NCI-H510A treated with DMSO at 0.1 percent for 48 hours (cell line): ENCODE data around the gene ZBTB16.
A peak's percentile ranks its signal among the peaks of the same experiment; 100 is the strongest.

Source experiments
- DNase-seq: peaks from one replicate; lab custom pipeline; 2025; lab: John Stamatoyannopoulos, UW

Gene ZBTB16

GRCh38 chr11:114154271-114155047 lies 94.9 kb downstream of the ZBTB16 start:
- DNase-seq: no peak

- no peak for DNase-seq
Measured at GRCh38 chr11:114155116-114155515, 95.6 kb downstream of the ZBTB16 start.

DNA sequence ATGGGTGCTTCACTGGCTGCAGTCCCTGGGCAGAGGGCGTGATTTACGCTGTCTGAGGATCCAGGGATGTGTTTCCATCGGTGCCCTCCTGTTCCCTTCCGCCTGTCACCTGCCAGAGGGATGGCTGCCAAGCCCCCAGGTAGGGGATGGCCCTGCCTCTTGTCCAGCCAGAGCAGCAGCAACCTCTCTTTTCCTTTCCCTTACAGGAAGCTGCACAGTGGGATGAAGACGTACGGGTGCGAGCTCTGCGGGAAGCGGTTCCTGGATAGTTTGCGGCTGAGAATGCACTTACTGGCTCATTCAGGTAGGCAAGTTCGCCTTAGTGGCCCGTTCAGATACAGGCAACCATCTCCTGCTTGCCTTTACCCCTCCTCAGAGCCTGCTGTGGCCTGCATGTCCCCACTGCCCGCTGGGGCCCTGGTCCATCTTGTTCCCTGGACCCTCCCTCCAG lies 96.6 kb downstream of the ZBTB16 start:
- no peak for DNase-seq

- no peak for DNase-seq
Measured at GRCh38 chr11:114156782-114157181, 97.3 kb downstream of the ZBTB16 start.

DNA sequence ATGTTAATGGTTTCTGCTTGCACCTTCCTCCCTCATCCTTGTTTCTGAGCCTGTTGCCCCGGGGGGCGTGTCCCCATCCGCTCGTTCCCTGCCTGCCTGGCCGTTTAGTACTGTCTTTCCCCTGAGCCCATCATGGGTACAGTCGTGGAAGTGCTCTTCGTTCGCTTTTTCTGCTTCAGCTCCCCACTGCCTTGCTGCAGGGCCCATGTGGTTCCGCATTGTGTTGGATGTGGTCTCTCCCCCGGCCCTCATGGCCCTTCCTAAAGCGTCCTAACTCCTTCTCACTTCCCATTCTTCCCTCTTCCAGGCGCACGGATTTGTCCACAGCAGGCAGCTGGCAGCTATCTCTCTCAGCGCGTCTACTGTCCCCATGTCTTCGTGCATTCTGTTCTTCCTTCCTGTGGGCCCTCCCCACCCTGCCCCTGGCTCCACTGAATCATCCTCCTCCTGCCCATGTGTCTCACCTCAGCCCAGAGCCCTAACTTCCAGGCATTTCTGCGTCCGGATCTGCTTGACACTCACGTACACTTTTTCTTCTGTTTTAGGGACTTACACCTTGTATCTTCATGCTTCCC lies 98.1 kb downstream of the ZBTB16 start:
- DNase-seq: no peak

DNA sequence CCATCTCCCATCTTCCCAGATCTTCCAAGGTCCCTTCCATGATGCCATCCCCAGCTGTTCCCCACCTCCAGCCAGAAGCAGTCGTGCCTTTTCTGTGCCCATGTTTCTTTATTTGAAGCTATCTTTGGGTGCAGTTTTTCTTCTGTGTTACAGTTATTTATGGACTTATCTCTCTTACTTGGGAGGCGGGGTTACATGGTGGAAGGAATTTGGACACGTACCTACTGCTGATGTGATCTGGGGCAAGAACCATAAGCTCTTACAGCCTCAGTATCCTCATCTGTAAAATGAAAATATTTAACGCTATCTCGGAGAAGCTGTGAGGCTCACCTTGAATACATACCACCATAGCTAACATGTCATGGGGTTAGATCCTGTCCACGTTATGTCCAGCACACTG lies 98.9 kb downstream of the ZBTB16 start:
- DNase-seq: no peak

GRCh38 chr11:114158886-114159285 lies 99.4 kb downstream of the ZBTB16 start:
- no peak for DNase-seq

DNA sequence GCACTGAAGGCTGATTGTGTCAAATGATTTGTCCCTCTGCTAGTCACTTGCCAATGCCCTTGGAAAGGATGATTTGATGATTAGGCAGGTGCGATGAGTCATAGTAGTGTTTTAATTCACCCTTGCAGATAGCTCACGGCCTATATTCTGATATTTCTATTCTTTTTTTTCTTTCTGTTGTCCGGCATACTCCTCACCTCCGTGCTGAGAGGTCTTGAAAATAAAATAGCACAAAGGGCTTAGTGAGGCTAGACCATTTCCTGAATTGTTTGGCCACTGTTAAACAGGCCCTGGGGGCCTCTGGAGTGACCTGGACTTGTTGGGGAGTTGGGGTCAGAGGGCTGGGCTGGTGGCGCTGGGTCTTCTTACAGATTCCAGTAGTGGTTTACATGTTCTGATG lies 99.8 kb downstream of the ZBTB16 start:
- no peak for DNase-seq

- DNase-seq: peak; percentile 95
Measured at GRCh38 chr11:114159802-114160632, 100.5 kb downstream of the ZBTB16 start.

DNA sequence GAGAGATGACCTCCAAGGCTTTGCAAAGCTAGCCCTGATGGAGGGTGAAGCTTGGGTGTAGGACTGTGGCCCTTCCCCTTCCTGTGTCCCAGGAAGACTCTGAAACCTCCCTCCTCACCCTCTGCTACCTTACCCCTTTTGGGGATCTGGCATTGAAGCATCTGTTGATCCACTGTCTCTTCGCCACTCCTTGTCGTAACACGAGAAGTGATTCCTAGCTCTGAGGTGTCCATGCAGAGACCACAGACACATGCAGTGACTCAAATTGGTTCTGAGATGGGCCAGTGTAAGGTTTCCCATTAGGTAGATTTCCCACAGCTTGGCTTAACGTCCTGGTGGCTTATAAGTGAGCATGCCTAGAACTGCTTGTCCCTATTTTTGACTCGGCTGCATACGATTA lies 101.4 kb downstream of the ZBTB16 start:
- DNase-seq: no peak

- no peak for DNase-seq
Measured at GRCh38 chr11:114161486-114162250, 102.2 kb downstream of the ZBTB16 start.

DNA sequence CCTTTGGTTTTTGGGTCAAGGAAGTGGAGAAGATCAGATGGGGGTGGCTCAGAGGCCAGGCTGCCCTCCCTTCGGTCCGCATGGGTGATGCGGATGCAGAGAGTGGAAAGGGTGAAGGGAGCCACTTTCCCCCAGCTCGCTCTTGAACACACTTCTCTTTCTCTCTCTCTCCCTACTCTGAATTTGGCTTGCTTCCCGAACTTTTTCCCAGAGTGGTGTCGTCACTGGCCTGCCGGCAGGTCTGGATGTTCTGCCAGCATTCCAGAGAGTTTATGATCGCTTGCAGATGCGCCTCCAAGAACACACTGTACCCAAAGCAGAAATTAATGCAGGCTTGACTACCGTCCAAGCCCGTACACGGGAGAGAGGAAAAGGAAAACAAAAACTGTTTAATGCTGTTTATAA lies 103.2 kb downstream of the ZBTB16 start:
- DNase-seq: peak; percentile 70

- no peak for DNase-seq
Measured at GRCh38 chr11:114163229-114163631, 103.7 kb downstream of the ZBTB16 start.

DNA sequence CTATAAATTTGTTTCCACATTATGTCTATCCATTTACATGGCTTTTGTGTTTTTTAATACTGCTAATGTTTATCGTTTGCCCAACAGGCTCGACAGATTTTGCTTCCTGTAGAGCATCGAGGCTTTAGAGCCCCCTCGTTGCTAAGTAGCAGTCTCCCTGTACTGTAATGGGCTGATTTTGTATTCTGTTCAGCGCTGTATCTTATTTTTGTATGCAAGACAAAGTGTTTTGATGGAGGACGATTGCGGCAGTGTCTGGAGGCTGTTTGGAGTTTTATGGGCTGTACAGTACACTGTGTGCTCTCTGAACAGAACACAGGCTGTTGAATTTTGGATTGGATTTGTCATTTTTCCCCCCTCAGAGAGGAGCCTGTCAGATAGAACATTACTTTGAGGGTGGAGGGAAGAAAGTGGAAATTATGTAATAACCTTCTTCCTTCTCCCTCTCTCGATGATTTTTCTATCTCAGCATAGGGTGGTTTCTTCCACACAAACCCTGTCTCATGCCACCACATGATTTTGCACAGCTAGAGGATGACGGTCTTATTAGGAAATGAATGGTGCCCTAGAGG lies 104.4 kb downstream of the ZBTB16 start:
- DNase-seq: no peak

DNA sequence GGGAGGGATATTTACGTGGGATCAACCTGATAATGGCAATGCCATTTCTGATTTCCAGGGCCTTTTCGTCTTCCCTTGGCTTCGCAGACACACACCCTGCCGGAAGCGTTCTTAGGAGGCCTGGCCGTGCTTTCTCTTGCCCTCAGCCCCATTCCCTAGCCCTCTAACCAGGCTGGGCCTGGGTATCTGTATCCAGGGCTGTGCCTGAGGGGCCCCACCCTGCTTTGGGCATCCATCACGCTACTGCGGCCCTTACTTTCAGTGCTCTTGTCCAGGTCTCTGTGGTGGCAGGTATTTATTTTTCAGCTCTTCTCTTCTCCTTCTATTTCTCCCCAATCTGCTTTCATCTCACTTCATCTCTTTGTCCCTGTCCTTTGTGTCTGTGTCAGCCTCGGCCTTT lies 105.0 kb downstream of the ZBTB16 start:
- DNase-seq: no peak

GRCh38 chr11:114165326-114166230 lies 106.1 kb downstream of the ZBTB16 start:
- no peak for DNase-seq

GRCh38 chr11:114166362-114166761 lies 106.9 kb downstream of the ZBTB16 start:
- DNase-seq: no peak

DNA sequence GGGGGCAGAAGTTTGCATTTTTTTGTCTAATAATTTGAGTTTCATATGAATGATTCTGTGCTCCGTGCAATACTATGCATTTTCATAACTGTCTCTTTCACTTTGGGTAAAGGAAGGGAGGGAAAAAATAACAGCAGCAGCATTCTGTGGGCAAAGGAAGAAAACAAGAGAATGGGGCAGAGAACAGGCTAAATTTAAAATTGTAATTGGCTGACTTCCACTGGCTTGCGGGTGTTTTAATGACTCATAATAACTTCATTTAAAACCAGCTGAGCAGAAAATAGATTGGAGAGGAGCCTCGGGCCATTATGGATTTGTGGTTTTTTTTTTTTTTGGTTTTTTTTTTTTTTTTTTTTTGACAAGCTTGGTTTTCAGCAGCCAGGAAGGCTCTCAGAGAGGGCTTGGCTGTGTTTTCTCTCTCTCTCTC lies 107.4 kb downstream of the ZBTB16 start:
- DNase-seq: no peak

DNA sequence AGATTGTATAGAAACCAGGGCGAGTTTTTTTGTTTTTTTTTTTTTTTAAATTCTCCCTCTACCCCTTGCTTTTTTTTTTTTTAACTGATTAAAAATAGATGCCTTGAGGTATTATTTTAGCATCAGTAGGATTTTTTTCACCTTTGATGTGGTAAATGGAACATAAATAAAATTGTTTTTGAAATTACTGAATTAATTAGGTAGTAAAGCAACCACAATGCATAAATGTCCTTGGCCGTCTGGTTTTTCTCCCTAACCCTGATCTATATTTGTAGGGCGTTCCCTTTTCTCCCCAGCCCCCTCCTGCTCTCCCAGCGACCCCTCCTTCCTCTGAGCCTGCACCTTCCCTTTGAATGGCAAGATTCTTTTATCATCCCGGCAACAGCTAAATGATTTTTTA lies 107.8 kb downstream of the ZBTB16 start:
- no peak for DNase-seq

GRCh38 chr11:114167771-114168448 lies 108.4 kb downstream of the ZBTB16 start:
- DNase-seq: no peak
